ENCODE data around the gene SELENOF.

Gene SELENOF

DNA sequence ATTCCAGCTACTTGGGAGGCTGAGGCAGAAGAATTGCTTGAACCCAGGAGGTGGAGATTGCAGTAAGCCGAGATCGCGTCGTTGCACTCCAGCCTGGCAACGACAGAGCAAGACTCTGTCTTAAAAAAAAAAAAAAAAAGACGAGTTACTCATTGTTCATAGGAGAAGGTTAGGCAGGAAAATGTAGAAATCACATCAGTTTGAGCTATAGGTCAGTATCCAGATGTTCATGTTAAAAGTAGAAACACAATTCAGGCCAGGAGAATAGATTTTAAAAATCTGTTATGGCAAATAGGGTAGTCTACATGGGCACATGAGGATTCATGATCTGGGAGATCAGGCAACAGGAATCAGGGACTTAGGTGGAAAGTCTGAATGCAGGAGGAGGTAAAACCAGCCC is 57.7 kb downstream of the SELENOF start:
- H3K27me3 ChIP-seq (ENCODE audit: insufficient read depth, low read depth, severe bottlenecking): no peaks in the 10 kb centered on the region
- no peak overlapping the region for H3K27ac ChIP-seq
- DNase-seq: no peak
- TF ChIP-seq, protein P1, sequence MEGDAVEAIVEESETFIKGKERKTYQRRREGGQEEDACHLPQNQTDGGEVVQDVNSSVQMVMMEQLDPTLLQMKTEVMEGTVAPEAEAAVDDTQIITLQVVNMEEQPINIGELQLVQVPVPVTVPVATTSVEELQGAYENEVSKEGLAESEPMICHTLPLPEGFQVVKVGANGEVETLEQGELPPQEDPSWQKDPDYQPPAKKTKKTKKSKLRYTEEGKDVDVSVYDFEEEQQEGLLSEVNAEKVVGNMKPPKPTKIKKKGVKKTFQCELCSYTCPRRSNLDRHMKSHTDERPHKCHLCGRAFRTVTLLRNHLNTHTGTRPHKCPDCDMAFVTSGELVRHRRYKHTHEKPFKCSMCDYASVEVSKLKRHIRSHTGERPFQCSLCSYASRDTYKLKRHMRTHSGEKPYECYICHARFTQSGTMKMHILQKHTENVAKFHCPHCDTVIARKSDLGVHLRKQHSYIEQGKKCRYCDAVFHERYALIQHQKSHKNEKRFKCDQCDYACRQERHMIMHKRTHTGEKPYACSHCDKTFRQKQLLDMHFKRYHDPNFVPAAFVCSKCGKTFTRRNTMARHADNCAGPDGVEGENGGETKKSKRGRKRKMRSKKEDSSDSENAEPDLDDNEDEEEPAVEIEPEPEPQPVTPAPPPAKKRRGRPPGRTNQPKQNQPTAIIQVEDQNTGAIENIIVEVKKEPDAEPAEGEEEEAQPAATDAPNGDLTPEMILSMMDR (IDR thresholded peaks at IDR 0.05; ENCODE audit: low read depth, low read length): no peak
- no peaks in the 10 kb centered on the region for H3K36me3 ChIP-seq
- no peak overlapping the region for H3K4me3 ChIP-seq (ENCODE audit: low read depth, low read length)
- no peaks in the 10 kb centered on the region for H3K9me3 ChIP-seq (ENCODE audit: severe bottlenecking)

- Histone ChIP-seq H3K27ac (no peak overlapping the region), H3K27me3 (ENCODE audit: insufficient read depth, low read depth, severe bottlenecking) (no peaks in the 10 kb centered on the region), H3K9me3 (ENCODE audit: severe bottlenecking) (no peaks in the 10 kb centered on the region), H3K36me3 (no peaks in the 10 kb centered on the region), H3K4me3 (ENCODE audit: low read depth, low read length) (no peak overlapping the region)
- peak; percentile 14 for DNase-seq
- TF ChIP-seq, protein P1 (IDR thresholded peaks at IDR 0.05; ENCODE audit: low read depth, low read length): no peak
Observed at GRCh38 chr1:86854352-86854751, 59.6 kb downstream of the SELENOF start.

DNA sequence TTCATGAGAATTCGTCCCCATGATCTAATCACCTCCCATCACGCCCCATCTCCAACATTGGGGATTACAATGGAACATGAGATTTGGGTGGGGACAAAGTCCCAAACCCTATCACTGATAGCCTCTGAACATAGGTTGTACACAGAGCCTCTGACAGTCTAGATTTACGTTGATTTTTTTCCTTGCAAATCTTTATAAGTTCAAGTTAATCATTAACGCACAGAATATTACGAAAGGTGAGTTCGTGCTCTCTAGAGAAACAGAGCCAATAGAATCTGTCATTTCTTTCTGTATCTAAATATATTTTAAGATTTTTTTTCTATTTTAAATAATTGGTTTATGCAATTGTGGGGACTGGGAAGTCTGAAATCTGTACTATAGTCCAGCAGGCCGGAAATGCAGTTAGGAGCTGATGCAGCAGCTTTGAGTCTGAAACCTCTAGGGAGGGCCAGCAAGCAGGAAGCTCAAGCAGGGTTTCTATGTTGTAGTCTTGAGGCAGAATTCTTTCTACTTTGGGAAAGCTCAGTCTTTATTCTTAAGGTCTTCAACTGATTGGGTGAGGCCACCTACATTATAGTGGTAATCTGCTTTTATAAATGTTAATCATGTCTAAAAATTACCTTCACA is 61.0 kb downstream of the SELENOF start:
- no peak overlapping the region for H3K27ac ChIP-seq
- H3K9me3 ChIP-seq (ENCODE audit: severe bottlenecking): no peaks in the 10 kb centered on the region
- DNase-seq: no peak
- H3K27me3 ChIP-seq (ENCODE audit: insufficient read depth, low read depth, severe bottlenecking): no peaks in the 10 kb centered on the region
- no peaks in the 10 kb centered on the region for H3K36me3 ChIP-seq
- TF ChIP-seq, protein P1 (IDR thresholded peaks at IDR 0.05; ENCODE audit: low read depth, low read length): no peak
- no peak overlapping the region for H3K4me3 ChIP-seq (ENCODE audit: low read depth, low read length)

- Histone ChIP-seq H3K4me3 (ENCODE audit: low read depth, low read length) (no peak overlapping the region), H3K9me3 (ENCODE audit: severe bottlenecking) (no peaks in the 10 kb centered on the region), H3K27ac (no peak overlapping the region), H3K27me3 (ENCODE audit: insufficient read depth, low read depth, severe bottlenecking) (no peaks in the 10 kb centered on the region), H3K36me3 (no peaks in the 10 kb centered on the region)
- DNase-seq: no peak
- TF ChIP-seq, protein P1 (IDR thresholded peaks at IDR 0.05; ENCODE audit: low read depth, low read length): no peak
Observed at GRCh38 chr1:86852289-86852688, 61.6 kb downstream of the SELENOF start.

- Histone ChIP-seq H3K36me3 (no peaks in the 10 kb centered on the region), H3K27me3 (ENCODE audit: insufficient read depth, low read depth, severe bottlenecking) (no peaks in the 10 kb centered on the region), H3K4me3 (ENCODE audit: low read depth, low read length) (no peak overlapping the region), H3K27ac (no peak overlapping the region), H3K9me3 (ENCODE audit: severe bottlenecking) (no peaks in the 10 kb centered on the region)
- TF ChIP-seq, protein P1 (IDR thresholded peaks at IDR 0.05; ENCODE audit: low read depth, low read length): no peak
- DNase-seq: no peak
Observed at GRCh38 chr1:86849756-86850155, 64.2 kb downstream of the SELENOF start.

DNA sequence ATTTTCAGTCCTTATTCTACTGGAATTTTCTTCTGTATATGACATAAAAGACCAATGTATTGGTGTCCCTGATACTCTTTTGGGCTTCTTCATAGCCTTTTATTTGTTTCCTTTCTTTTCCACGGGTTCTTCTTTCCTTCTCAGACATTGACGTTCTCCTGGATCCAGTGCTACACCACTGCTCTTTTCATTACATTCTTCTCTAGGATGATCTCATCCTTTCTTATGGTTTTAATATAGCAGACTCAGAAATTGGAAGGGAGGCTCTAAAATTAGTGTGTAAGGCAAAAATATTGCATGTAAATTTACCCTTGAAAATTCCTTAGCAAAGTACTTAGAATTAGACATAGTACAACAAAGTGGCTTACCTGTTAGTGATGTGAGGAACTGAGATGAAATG is 65.3 kb downstream of the SELENOF start:
- TF ChIP-seq, protein P1 (IDR thresholded peaks at IDR 0.05; ENCODE audit: low read depth, low read length): no peak
- Histone ChIP-seq H3K27ac (no peak overlapping the region), H3K36me3 (no peaks in the 10 kb centered on the region), H3K9me3 (ENCODE audit: severe bottlenecking) (no peaks in the 10 kb centered on the region), H3K27me3 (ENCODE audit: insufficient read depth, low read depth, severe bottlenecking) (no peaks in the 10 kb centered on the region), H3K4me3 (ENCODE audit: low read depth, low read length) (no peak overlapping the region)
- no peak for DNase-seq

Data from WERI-Rb-1 (cell line).